ENCODE results near the gene ARGFX. TPM values are rescaled to one million over a fixed set of nuclear protein-coding genes. Genes with fewer than 3 reads are reported as not detected.

The ARGFX gene
- total and polyA plus RNA-seq, 10 of the 15 experiments (the other 5 are each of a cell fraction or from before 2014, with no cell fraction given), result not detected

DNA sequence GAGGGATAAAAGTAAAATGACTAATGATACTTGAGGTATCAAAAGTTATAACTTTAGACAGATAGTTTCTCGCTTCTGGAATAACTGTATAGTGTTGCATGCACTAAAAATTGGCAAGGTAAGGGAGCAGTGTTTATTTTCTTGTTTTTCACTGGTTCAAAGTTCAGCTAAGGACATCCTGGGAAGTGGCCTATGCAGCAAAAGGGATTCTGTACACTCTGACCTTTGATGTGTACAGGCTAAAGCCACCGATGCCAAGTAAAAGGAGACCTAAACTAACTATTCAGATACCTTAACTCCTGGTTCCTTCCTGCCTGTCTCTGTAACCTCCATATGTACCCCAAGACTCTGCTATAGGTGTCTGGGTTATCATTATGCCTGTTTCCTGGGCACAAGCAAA is 27.1 kb downstream of the ARGFX start:
- no peak overlapping the region for H3K27ac ChIP-seq (ENCODE audit: control insufficient read depth, insufficient read depth)
- H2AFZ ChIP-seq (ENCODE audit: control insufficient read depth, low read depth, low read length), result no peak overlapping the region
- no peaks in the 10 kb centered on the region for H3K27me3 ChIP-seq (replicated peaks in 1 of 2; ENCODE audit: control insufficient read depth in 2 of 2, insufficient read depth in 2 of 2, low read length in 1 of 2)
- SMC1A ChIA-PET (ENCODE audit: uncharacterized antibody, unreplicated experiment), result interaction anchor here (1.3 to 1.5 kb wide), 2 partner anchors 10 to 11 kb away, joined by 3 read pairs; no protein-coding TSS in a partner anchor
- ATAC-seq (no peak), DNase-seq (ENCODE audit: low read depth, low spot score) (no peak), FAIRE-seq (no peak)
- no peak overlapping the region for H3K9ac ChIP-seq (ENCODE audit: control insufficient read depth, insufficient read depth, low read length)
- no peaks in the 10 kb centered on the region for H3K4me1 ChIP-seq (ENCODE audit: control insufficient read depth, insufficient read depth, low read length)
- intact Hi-C loops (cut with micrococcal nuclease; ENCODE audit: unreplicated experiment) (no loop called here), in situ Hi-C loops (cut with MboI) (no loop called here)
- no peak overlapping the region for H3K4me2 ChIP-seq (ENCODE audit: control insufficient read depth, insufficient read depth)
- H4K20me1 ChIP-seq (ENCODE audit: control insufficient read depth, insufficient read depth), result no peaks in the 10 kb centered on the region
- BruUV-seq (replicated peaks), result no TSS peak
- WGBS (ENCODE audit: insufficient coverage, insufficient replicate concordance, low lambda C conversion rate, missing lambda C conversion rate), result 76% methylated on average over 2 of the region's 2 CpGs
- no peak overlapping the region for H3K4me3 ChIP-seq
- H3K9me3 ChIP-seq (replicated peaks; ENCODE audit: control insufficient read depth, insufficient read depth, low read length), result no peaks in the 10 kb centered on the region
- POLR2A ChIA-PET, result no interaction called here
- RAD21 ChIA-PET (ENCODE audit: unreplicated experiment), result no interaction called here
- CTCF ChIA-PET, result interaction anchor here (1.0 kb wide), 1 partner anchor 25 kb away, joined by 3 read pairs; no protein-coding TSS in a partner anchor
- H3K36me3 ChIP-seq (ENCODE audit: control insufficient read depth in 2 of 2, insufficient read depth in 2 of 2, low read length in 1 of 2), result no peaks in the 10 kb centered on the region
- TF ChIP-seq IRF4 (IDR thresholded peaks at IDR 0.05; ENCODE audit: low read depth, low read length) (no peak), CREM (IDR thresholded peaks at IDR 0.05; ENCODE audit: low read depth) (no peak), RUNX3 (IDR thresholded peaks at IDR 0.05; ENCODE audit: low read length) (no peak), TCF3 (IDR thresholded peaks at IDR 0.05; ENCODE audit: borderline replicate concordance, insufficient read depth, low read depth, low read length) (no peak), HDAC2 (IDR thresholded peaks at IDR 0.05) (no peak)
- TF ChIP-seq, protein P1, sequence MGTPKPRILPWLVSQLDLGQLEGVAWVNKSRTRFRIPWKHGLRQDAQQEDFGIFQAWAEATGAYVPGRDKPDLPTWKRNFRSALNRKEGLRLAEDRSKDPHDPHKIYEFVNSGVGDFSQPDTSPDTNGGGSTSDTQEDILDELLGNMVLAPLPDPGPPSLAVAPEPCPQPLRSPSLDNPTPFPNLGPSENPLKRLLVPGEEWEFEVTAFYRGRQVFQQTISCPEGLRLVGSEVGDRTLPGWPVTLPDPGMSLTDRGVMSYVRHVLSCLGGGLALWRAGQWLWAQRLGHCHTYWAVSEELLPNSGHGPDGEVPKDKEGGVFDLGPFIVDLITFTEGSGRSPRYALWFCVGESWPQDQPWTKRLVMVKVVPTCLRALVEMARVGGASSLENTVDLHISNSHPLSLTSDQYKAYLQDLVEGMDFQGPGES (IDR thresholded peaks at IDR 0.05), result no peak
- H3K79me2 ChIP-seq (ENCODE audit: control insufficient read depth, insufficient read depth, low read length), result no peaks in the 10 kb centered on the region

DNA sequence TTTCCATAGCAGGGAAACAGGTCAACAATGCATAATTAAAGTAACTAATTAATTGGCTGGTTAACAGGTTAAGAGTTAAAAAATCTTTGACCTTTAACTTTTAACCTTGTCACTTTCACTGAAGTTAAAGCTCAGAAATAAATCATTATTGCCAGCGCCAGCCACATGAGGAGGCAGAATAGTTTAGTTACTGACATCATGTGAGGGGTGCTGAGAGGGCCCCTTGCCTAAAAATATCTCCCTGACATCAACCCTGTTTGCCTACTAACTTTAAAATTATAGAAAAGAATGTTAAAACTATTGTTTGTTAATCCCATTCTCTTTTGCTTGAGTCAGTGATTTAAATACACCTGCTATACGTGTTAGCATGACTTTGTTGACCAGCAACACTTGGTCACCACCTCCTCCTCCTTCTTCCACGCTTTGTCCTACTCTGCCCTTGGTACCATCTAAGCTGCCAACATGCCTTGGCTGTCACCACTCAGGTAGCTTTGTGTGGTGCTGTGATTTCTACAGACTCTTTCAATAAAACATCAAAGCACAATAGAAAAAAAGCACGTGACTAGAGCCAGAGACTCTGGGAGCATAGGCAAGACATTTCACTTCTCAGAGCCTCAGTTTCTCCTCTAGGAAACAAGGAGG is 28.1 kb downstream of the ARGFX start:
- no peak overlapping the region for H3K9ac ChIP-seq (ENCODE audit: control insufficient read depth, insufficient read depth, low read length)
- SMC1A ChIA-PET (ENCODE audit: uncharacterized antibody, unreplicated experiment), result interaction anchor here (0.5 to 1.5 kb wide), 3 partner anchors 9 to 160 kb away, joined by 3 read pairs; no protein-coding TSS in a partner anchor
- in situ Hi-C loops (cut with MboI), result no loop called here
- H3K79me2 ChIP-seq (ENCODE audit: control insufficient read depth, insufficient read depth, low read length), result no peaks in the 10 kb centered on the region
- RAD21 ChIA-PET (ENCODE audit: unreplicated experiment), result no interaction called here
- no TSS peak for BruUV-seq (replicated peaks)
- ATAC-seq, result no peak
- no peaks in the 10 kb centered on the region for H3K36me3 ChIP-seq (ENCODE audit: control insufficient read depth in 2 of 2, insufficient read depth in 2 of 2, low read length in 1 of 2)
- H4K20me1 ChIP-seq (ENCODE audit: control insufficient read depth, insufficient read depth), result no peaks in the 10 kb centered on the region
- POLR2A ChIA-PET, result no interaction called here
- intact Hi-C loops (cut with micrococcal nuclease; ENCODE audit: unreplicated experiment), result no loop called here
- H3K27ac ChIP-seq (ENCODE audit: control insufficient read depth, insufficient read depth), result no peak overlapping the region
- H3K9me3 ChIP-seq (replicated peaks; ENCODE audit: control insufficient read depth, insufficient read depth, low read length), result no peaks in the 10 kb centered on the region
- no peak for FAIRE-seq
- CTCF ChIA-PET, result no interaction called here
- no peaks in the 10 kb centered on the region for H3K27me3 ChIP-seq (replicated peaks in 1 of 2; ENCODE audit: control insufficient read depth in 2 of 2, insufficient read depth in 2 of 2, low read length in 1 of 2)
- no peak overlapping the region for H2AFZ ChIP-seq (ENCODE audit: control insufficient read depth, low read depth, low read length)
- H3K4me2 ChIP-seq (ENCODE audit: control insufficient read depth, insufficient read depth), result no peak overlapping the region
- no peaks in the 10 kb centered on the region for H3K4me1 ChIP-seq (ENCODE audit: control insufficient read depth, insufficient read depth, low read length)
- DNase-seq (ENCODE audit: low read depth, low spot score), result no peak
- no peak overlapping the region for H3K4me3 ChIP-seq
- WGBS (ENCODE audit: insufficient coverage, insufficient replicate concordance, low lambda C conversion rate, missing lambda C conversion rate), result 27% methylated on average over 4 of the region's 4 CpGs
- no peak for TF ChIP-seq WRNIP1 (IDR thresholded peaks at IDR 0.05; ENCODE audit: borderline replicate concordance, low read depth, low read length)
- TF ChIP-seq ZNF217 (IDR thresholded peaks at IDR 0.05), result no peak
- TF ChIP-seq, protein P2, sequence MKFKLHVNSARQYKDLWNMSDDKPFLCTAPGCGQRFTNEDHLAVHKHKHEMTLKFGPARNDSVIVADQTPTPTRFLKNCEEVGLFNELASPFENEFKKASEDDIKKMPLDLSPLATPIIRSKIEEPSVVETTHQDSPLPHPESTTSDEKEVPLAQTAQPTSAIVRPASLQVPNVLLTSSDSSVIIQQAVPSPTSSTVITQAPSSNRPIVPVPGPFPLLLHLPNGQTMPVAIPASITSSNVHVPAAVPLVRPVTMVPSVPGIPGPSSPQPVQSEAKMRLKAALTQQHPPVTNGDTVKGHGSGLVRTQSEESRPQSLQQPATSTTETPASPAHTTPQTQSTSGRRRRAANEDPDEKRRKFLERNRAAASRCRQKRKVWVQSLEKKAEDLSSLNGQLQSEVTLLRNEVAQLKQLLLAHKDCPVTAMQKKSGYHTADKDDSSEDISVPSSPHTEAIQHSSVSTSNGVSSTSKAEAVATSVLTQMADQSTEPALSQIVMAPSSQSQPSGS (IDR thresholded peaks at IDR 0.05; ENCODE audit: low read length), result no peak
- no peak for TF ChIP-seq FOXK2 (IDR thresholded peaks at IDR 0.05)
- TF ChIP-seq SIX5 (IDR thresholded peaks at IDR 0.05; ENCODE audit: low read depth, low read length, severe bottlenecking), result no peak
- TF ChIP-seq SMAD1 (IDR thresholded peaks at IDR 0.05; ENCODE audit: low read depth, partially characterized antibody), result no peak
- TF ChIP-seq, protein P1 (IDR thresholded peaks at IDR 0.05), result no peak
- no peak for TF ChIP-seq MEF2A (IDR thresholded peaks at IDR 0.05; ENCODE audit: insufficient read depth, low read depth, low read length)
- no peak for TF ChIP-seq TCF12 (IDR thresholded peaks at IDR 0.05; ENCODE audit: low read depth, low read length)
- no peak for TF ChIP-seq IKZF1 (conservative IDR thresholded peaks at IDR 0.05)
- TF ChIP-seq BHLHE40 (IDR thresholded peaks at IDR 0.05; ENCODE audit: borderline replicate concordance in 1 of 2, low read depth in 2 of 2, low read length in 1 of 2), result no peak

All from GM12878 (cell line).